ENCODE results near the gene OR2T34. TPM values are rescaled to one million over a fixed set of nuclear protein-coding genes. Genes with fewer than 3 reads are reported as not detected.
A peak's percentile ranks its signal among the peaks of the same experiment; 100 is the strongest.
"Not testable (repeated sequence)": the region's sequence is repeated elsewhere in the genome, so short reads cannot be mapped to it uniquely, and the experiment has no call there.

OR2T34 gene
- total RNA-seq, 4 donors from 2014 or later, result not detected

DNA sequence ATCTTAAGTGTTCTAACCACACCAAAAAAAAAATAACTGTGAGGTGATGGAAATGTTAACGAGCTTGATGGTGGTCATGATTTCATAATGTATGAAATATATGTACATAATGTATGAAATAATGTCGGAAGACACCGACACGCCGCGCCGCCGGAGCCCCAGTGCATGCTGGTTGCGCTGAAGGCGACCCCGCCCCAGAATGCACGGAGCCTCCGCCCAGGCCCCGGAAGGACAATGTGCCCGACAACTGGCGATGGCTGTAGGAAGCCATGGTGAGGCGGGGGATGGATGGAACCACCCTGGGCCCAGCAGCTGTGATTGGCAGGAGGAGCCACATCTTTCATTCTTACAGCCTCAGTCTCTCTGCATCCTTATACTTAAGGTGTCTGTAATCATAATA is 15.5 kb upstream of the OR2T34 start:
- ATAC-seq (ENCODE audit: low FRiP score) (no peak), DNase-seq (ENCODE audit: low spot score) (no peak)
- TF ChIP-seq, protein P1, sequence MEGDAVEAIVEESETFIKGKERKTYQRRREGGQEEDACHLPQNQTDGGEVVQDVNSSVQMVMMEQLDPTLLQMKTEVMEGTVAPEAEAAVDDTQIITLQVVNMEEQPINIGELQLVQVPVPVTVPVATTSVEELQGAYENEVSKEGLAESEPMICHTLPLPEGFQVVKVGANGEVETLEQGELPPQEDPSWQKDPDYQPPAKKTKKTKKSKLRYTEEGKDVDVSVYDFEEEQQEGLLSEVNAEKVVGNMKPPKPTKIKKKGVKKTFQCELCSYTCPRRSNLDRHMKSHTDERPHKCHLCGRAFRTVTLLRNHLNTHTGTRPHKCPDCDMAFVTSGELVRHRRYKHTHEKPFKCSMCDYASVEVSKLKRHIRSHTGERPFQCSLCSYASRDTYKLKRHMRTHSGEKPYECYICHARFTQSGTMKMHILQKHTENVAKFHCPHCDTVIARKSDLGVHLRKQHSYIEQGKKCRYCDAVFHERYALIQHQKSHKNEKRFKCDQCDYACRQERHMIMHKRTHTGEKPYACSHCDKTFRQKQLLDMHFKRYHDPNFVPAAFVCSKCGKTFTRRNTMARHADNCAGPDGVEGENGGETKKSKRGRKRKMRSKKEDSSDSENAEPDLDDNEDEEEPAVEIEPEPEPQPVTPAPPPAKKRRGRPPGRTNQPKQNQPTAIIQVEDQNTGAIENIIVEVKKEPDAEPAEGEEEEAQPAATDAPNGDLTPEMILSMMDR (IDR thresholded peaks at IDR 0.05), result no peak

DNA sequence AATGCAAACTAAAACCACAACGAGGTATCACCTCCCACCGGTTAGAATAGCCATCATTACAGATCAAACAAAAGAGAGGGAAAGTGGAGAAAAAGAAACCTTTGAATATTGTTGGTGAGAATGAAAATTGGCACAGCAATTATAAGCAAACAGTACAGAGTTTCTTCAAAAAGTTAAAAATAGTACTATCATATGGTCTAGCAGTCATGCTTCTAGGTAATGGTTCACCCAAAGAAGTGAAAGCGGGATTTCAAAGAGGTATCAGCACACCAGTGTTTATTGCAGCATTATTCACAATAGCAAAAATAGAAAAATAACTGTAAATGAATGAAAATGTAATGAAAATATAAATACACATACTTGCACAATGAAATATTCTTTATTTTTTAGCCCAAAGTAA is 14.8 kb upstream of the OR2T34 start:
- no peak for ATAC-seq (ENCODE audit: low FRiP score)
- TF ChIP-seq, protein P1 (IDR thresholded peaks at IDR 0.05), result no peak
- DNase-seq (ENCODE audit: low spot score), result no peak

DNA sequence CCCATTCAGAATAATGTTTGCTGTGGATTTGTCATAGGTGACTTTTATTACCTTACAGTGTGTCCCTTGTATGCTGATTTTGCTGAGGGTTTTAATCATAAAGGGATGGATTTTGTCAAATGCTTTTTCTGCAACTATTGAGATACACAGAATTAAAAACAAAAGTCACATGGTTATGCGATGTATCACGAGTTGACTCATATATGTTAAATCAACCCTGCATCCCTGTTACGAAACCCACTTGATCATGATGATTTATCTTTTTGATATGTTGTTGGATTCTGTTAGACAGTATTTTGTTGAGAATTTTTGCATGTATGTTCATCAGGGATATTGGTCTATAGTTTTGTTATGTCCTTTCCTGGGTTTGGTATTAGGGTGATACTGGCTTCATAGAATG is 10.7 kb upstream of the OR2T34 start:
- ATAC-seq (ENCODE audit: low FRiP score), result no peak
- DNase-seq (ENCODE audit: low spot score), result no peak
- TF ChIP-seq, protein P1 (IDR thresholded peaks at IDR 0.05), result no peak

DNA sequence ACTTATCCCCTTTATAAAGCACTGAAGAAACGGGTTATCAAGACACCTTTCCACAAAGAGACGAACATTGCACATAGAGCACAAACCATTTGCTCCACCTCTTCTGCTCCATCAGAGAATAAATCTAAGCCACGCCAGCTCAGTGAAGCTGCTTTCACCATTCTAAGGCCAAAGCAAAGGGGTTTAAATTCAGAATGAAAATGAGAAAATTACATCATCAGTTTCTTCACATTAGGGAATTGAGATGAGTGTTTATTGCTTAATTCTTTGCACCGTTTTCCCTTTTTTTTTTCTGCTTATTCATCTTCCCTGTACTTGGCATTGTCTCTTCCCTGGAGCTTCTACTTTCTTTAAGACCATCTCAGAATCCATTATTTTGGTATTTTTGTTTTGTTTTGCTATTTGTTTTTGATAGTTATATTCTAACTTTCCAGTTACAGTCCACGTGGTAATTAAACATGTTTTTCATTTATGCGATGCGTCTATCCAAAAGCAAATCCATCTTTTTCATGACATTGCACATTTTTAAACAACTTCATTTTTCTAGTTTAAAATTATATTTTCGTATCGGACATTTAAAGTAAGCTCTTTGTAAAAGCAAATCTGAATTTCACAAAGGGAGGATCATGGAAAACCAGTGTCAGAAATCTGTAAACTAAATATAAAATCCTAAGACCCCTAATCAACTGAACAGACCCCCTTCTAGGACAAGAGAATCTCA is 1.9 kb upstream of the OR2T34 start:
- no peak for ATAC-seq (ENCODE audit: low FRiP score)
- TF ChIP-seq, protein P1 (IDR thresholded peaks at IDR 0.05), result no peak
- DNase-seq (ENCODE audit: low spot score), result no peak

DNA sequence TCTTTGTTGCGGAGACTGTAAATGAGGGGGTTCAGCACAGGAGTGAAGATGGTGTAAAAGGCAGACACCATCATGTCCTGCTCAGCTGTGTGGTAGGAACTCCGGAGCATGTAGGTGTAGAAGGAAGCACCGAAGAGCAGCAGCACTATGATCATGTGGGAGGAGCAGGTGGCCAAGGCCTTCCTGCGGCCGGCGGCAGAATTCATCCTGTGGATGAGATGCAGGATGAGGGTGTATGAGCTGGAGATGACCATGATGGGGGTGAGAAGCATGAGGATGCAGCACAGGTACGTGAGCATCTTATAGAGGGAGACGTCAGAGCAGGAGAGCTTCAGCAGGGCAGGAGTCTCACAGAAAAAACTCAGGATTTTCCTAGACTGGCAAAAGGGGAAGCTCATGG is 701 bp downstream of the OR2T34 start:
- ATAC-seq (ENCODE audit: low FRiP score), result peak; percentile 32
- not testable (repeated sequence) for DNase-seq (ENCODE audit: low spot score)

DNA sequence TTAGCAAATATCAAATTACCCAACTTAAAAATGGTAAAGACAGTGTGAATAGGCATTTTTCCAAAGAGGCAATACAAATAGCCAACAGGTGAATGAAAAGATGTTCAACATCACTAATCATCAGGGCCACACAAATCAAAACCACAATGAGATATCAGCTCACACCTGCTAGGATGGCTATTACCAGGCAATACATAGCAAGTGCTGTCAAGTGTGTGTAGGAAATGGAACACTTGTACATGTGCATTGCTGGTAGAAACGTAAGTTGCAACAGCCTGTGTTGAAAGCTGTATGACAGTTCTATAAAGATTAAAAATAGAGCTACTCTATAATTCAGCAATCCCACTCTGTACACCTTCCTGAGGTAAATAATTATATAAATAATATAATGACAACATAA is 2.5 kb downstream of the OR2T34 start:
- ATAC-seq (ENCODE audit: low FRiP score); DNase-seq (ENCODE audit: low spot score): not testable (repeated sequence)

DNA sequence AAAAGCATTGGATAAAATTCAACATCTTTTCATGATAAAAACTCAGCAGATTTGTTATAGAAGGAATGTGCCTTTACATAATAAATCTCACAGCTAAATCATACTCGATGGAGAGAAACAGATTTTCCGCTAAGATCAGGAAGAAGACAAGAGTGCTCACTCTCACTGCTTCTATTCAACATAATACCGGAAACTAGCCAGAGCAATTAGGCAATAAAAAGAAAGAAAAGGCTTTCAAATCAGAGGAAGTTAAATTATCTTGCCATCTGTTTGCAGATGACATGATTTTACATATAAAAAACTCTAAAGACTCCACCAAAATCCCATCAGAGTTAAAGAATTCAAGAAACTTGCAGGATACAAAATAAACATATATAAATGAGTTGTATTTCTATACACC is 3.7 kb downstream of the OR2T34 start:
- ATAC-seq (ENCODE audit: low FRiP score), result not testable (repeated sequence)

DNA sequence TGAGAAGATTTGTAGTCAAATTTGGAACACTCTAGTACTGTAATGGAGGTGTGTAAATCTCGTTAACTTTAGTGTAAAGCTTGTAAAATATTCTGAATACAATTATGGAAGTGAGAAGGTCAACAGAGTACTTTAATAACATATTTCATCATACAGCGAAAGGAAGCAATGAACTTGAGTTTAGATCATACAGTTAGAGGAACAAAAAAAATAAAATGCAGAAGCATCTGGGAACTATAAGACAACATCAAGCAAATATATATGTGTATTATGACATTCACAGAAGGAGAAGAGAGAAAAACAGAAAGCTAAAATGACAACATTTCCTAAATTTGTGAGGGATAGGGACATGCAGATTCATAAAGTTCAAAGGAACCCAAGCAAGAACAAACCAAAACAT is 5.5 kb downstream of the OR2T34 start:
- not testable (repeated sequence) for ATAC-seq (ENCODE audit: low FRiP score); DNase-seq (ENCODE audit: low spot score)

More for the DNA sequence above, 3.7 kb downstream of the OR2T34 start:
- DNase-seq (ENCODE audit: low spot score), result not testable (repeated sequence)

DNA sequence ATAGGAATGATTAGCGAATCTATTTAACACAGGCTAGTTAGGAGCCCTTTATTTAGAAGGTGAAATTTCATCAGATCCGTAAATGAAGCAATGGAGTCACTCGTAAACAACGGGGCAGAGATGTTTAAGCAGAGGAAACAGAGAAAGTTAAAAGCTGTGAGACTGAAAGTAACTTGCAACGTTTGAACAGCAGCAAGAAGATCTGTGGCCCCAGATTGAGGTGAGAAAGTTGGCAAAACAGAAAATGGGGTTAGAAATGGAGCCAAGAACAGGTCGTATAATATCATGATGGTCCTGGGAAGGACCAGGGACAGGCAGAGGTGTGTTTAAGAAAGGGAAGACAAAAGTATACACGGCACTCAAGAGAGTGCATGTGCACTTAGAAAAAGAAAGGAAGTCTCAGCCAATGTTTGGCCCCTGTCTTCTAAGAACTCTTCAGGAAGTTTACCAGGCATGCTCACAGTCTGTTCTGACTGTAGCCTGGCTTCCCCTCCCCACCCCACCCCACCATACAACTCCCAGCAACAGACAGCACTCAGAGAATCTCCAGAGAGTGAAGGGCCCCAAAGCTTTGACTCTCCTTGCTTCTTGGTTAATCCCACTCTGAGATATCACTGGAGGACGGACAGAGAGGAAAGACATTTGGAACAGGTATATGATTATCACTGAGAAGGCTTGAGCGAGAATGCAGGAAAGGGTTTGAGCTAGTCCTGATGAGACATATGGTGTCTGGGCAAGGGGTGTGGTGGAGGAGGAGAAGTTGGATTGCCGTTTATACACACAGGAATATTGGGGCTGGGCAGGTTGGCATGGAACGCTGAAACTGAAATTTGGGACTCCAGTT is 8.8 kb downstream of the OR2T34 start:
- peak; percentile 41 for ATAC-seq (ENCODE audit: low FRiP score)
- not testable (repeated sequence) for DNase-seq (ENCODE audit: low spot score)

DNA sequence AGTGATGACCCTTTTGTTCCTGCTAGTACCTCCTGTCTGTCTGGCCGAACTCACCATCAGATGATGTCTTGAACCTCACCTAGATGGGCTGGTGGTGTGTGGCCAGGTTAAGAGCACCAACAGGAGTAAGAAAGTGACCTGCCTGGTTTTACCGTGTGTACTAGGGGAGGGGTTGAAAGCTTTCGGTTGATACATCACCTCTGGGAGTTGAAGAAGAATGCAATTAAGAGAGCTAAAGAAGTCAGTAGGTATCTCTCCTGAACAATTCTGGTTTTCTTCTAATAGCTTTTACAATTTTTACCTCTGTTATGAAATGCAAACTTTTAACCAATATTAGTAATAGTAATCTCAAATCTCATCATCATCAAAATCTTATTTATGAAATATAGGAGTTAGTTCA is 11.9 kb downstream of the OR2T34 start, which contains the start of gene OR2T29:
TSS of gene OR2T29 (minus strand) at position 101 of the 400 bp plus-strand sequence. CDS start 3,281 bp downstream, outside the sequence.
- not testable (repeated sequence) for ATAC-seq (ENCODE audit: low FRiP score); DNase-seq (ENCODE audit: low spot score)

DNA sequence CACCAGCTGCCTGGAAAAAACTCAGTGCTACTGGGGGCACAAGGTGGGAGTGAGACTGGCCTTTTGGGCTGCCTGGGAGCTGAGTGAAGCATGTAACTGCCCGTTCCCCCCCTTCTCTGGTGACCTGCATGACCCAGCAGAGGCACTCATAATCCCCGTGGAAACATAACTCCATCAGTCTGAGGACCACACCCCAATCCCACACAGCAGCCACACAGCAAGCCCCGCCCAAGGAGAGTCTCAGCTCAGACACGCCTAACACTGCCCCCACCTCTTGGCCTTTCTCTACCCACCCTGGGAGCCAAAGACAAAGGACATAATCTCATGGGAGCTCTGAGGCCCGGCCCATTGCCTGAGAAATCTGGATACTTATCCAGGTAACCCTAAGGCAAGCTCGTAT is 23.5 kb downstream of the OR2T34 start:
- ATAC-seq (ENCODE audit: low FRiP score); DNase-seq (ENCODE audit: low spot score): not testable (repeated sequence)

DNA sequence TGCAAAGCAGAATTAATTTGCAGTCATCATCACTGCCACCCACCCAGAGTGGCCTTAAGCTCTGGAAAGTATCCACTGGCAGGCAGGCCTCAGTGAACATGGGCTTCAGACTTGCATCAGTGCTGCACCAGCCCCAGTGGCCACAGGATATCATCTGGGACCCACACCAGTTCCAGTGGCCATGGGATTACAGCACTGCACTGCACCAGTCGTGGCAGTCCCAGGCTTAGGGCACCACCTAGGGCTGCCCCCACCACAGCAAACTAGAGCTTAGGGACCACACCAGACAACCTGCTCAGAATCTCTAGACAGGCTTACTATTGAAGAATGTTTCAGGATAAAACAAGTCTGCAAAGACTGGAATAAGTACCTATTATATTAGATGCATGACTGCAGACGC is 27.2 kb downstream of the OR2T34 start:
- not testable (repeated sequence) for DNase-seq (ENCODE audit: low spot score); ATAC-seq (ENCODE audit: low FRiP score)

DNA sequence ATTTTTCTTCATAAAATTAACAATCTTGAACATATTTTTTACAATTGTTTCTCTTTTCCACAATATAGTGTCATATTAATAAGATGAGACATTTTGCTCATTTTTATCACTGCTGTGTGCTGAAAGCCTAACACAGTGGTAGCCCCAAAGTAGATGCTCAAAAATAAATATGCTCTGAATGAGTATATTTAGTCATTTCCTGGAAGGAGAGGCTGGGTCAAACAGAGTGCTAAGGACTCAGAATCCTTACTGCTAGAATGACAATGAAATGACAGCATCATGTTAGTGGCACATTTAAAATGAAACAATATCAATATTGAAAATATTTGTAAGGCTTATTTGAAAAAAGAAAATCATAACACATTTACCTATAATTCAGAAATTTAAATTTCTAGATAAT is 37.1 kb downstream of the OR2T34 start:
- not testable (repeated sequence) for ATAC-seq (ENCODE audit: low FRiP score); DNase-seq (ENCODE audit: low spot score)

All from omental fat pad (tissue), 4 donors.